GM18507 (cell line): ENCODE measurements around the gene LSG1.
A peak's percentile ranks its signal among the peaks of the same experiment; 100 is the strongest.

ENCODE experiments used
- DNase-seq: peaks from one replicate; pipeline ENCODE4 v3.0.0; 2011; ENCODE audit warnings: low read depth; ENCODE audit not compliant: insufficient read length; ENCODE audit errors: extremely low spot score
- FAIRE-seq: peaks from 2 replicates; lab custom pipeline; 2011; peaks lifted over from hg19 to GRCh38; lab: Jason Lieb, UNC

Gene LSG1

GRCh38 chr3:194602669-194603171, 69.3 kb downstream of the LSG1 start:
- no peak for DNase-seq
- FAIRE-seq = no peak

GRCh38 chr3:194598771-194599557, 73.0 kb downstream of the LSG1 start:
- DNase-seq = no peak
- FAIRE-seq = no peak

GRCh38 chr3:194596906-194597305, 75.1 kb downstream of the LSG1 start:
- DNase-seq (no peak), FAIRE-seq (no peak)

GRCh38 chr3:194592798-194593752, 78.9 kb downstream of the LSG1 start:
- peak; percentile 49 for FAIRE-seq
- DNase-seq = no peak
